Central memory CD8-positive, alpha-beta T cell (primary cell): Measurements from ENCODE around the gene LAMB2.

Source experiments
- ATAC-seq: fragments of 150-1000 bp; cut with Tn5 transposase; replicated peaks from 2 replicates; pipeline ENCODE4 v1.10.0; 2022; ENCODE audit warnings: mild to moderate bottlenecking, moderate FRiP score, moderate number of reproducible peaks; ENCODE audit not compliant: poor library complexity, severe bottlenecking; ENCODE audit errors: extremely low read depth
- DNase-seq, 2 donors: peaks; one replicate each; pipeline ENCODE4 v3.0.0; 2021; ENCODE audit warnings: low spot score in 2 of 2
- H3K27ac Mint-ChIP-seq: one replicate; pipeline ENCODE4 v1.8.0; 2022; ENCODE audit warnings: low read depth, mild to moderate bottlenecking, moderate library complexity, mixed read lengths
- H3K27me3 Mint-ChIP-seq: one replicate; pipeline ENCODE4 v1.8.0; 2022; ENCODE audit warnings: mixed read lengths
- H3K36me3 Mint-ChIP-seq: one replicate; pipeline ENCODE4 v1.8.0; 2022; ENCODE audit warnings: mild to moderate bottlenecking, moderate library complexity, mixed read lengths; ENCODE audit not compliant: insufficient read depth
- H3K4me1 Mint-ChIP-seq: one replicate; pipeline ENCODE4 v1.8.0; 2022; ENCODE audit warnings: mixed read lengths
- H3K4me3 Mint-ChIP-seq: one replicate; pipeline ENCODE4 v1.8.0; 2022; ENCODE audit warnings: mild to moderate bottlenecking, moderate library complexity, mixed read lengths
- H3K9me3 Mint-ChIP-seq: one replicate; pipeline ENCODE4 v1.8.0; 2022; ENCODE audit warnings: mixed read lengths

LAMB2 gene

DNA sequence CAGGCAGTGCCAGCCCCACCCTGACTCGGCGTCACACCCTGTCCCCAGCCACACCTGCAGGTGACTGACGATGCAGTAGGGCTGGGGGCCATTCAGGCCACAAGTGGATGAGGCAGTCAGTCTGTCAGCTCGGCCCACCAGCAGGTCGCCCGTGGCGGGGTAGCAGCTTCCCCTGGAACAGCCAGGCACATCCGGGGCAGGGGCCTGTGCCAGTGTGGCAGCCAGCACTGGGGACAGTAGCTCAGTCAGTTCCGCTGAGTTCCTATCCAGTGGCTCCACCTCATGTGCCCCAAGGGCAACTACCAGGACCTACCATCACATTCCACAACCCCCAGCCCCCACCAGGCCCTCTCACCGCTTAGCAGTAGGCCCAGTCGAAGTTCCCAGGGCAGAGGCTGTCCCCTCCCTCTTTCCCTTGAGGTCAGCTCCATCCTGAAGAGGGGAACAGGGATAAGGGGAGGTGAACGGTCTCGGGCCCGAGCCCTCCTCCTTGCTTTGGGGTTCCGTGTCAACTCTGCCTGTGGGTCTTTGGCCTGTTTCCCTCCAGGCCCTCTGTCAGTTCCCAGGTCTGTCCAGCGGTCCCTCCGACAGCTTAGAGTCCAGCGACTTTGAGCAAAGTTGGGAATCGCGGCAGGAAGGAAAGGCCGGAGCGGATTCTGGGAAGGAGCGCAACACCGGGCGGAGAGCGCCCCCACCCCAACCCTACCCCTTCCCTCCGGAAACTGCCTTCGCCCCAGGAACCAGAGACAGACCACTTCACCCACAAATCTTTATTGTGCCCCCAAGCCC, at the start of gene LAMB2:
LAMB2 (minus strand) TSS at position 614 of the 789 bp plus-strand sequence; CDS start at position 431, 183 bp downstream.
- H3K27ac Mint-ChIP-seq = no peak within 1 kb of the TSS

DNA sequence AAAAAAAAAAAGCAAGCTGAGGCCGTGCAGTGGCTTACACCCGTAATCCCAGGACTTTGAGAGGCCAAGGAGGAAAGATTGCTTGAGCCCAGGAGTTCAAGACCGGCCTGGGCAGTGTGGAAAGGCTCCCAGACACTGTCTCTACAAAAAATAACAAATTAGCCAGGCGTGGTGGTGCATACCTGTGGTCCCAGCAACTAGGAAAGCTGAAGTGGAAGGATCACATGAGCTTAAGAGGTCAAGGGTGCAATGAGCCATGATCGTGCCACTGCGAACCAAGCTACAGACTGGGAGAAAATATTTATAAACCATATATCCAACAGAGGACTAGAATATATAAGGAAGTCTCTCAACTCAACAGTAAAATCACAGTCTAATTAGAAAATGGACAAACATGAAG, 48.5 kb upstream of the LAMB2 start:
- Mint-ChIP-seq H3K9me3 (no peaks in the 10 kb centered on the region), H3K27ac (no peak overlapping the region), H3K4me3 (no peak overlapping the region), H3K27me3 (peaks cover 22% of the 10 kb centered on the region), H3K4me1 (no peaks in the 10 kb centered on the region), H3K36me3 (no peaks in the 10 kb centered on the region)
- ATAC-seq = no peak
- no peak for DNase-seq

More for the DNA sequence above, at the start of gene LAMB2:
- H3K4me1 Mint-ChIP-seq = no peaks in the 10 kb centered on the region
- H3K27me3 Mint-ChIP-seq = peaks cover 14% of the 10 kb centered on the region
- DNase-seq (no peak), ATAC-seq (no peak)
- no peak within 1 kb of the TSS for H3K4me3 Mint-ChIP-seq
- no peaks in the 10 kb centered on the region for H3K36me3 Mint-ChIP-seq
- H3K9me3 Mint-ChIP-seq = no peaks in the 10 kb centered on the region

DNA sequence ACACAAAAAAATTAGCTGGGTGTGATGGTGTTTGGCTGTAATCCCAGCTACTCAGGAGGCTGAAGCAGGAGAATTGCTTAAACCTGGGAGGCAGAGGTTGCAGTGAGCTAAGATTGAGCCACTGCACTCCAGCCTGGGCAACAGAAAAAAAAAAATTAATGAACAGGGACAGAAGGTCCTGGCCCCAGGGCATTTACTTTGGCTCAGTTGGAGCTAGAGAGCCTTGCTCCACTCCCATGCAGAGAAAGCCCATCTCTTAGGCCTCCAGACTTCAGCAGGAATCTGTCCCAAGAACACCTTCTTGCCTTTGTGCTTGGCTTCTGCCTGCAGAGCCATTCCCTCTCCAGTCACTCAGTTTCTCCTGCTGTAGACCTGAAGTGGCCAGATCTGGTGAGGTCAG, 47.3 kb upstream of the LAMB2 start:
- Mint-ChIP-seq H3K4me3 (no peak overlapping the region), H3K36me3 (peaks cover 1% of the 10 kb centered on the region), H3K4me1 (no peaks in the 10 kb centered on the region), H3K27me3 (peaks cover 22% of the 10 kb centered on the region), H3K9me3 (no peaks in the 10 kb centered on the region), H3K27ac (no peak overlapping the region)
- ATAC-seq (no peak), DNase-seq (no peak)

GRCh38 chr3:49177073-49177472, 44.2 kb upstream of the LAMB2 start:
- Mint-ChIP-seq H3K27me3 (peaks cover 22% of the 10 kb centered on the region), H3K4me1 (no peaks in the 10 kb centered on the region), H3K36me3 (peaks cover 1% of the 10 kb centered on the region), H3K4me3 (no peak overlapping the region), H3K27ac (no peak overlapping the region), H3K9me3 (no peaks in the 10 kb centered on the region)
- no peak for ATAC-seq
- DNase-seq = no peak

DNA sequence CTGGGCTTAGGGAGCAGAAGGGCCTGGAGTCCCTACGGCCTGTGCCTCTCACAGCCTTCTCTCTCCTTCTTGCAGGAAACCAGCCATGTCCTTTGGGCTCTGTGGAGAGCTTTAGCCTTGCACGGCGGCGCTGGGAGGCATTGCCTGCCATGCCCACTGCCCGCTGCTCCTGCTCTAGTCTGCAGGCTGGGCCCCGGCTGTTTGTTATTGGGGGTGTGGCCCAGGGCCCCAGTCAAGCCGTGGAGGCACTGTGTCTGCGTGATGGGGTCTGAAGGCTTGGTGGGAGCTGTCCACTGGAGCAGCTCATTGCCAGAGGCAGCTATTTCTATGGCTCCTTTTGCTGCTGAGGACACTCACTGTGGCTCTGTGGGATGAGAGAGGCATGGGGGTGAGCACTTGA, 42.7 kb upstream of the LAMB2 start:
- peaks cover 4% of the 10 kb centered on the region for H3K36me3 Mint-ChIP-seq
- H3K27me3 Mint-ChIP-seq = peaks cover 22% of the 10 kb centered on the region
- peaks cover 7% of the 10 kb centered on the region for H3K4me1 Mint-ChIP-seq
- H3K27ac Mint-ChIP-seq = no peak overlapping the region
- ATAC-seq (no peak), DNase-seq (no peak)
- H3K9me3 Mint-ChIP-seq = no peaks in the 10 kb centered on the region
- H3K4me3 Mint-ChIP-seq = no peak overlapping the region

DNA sequence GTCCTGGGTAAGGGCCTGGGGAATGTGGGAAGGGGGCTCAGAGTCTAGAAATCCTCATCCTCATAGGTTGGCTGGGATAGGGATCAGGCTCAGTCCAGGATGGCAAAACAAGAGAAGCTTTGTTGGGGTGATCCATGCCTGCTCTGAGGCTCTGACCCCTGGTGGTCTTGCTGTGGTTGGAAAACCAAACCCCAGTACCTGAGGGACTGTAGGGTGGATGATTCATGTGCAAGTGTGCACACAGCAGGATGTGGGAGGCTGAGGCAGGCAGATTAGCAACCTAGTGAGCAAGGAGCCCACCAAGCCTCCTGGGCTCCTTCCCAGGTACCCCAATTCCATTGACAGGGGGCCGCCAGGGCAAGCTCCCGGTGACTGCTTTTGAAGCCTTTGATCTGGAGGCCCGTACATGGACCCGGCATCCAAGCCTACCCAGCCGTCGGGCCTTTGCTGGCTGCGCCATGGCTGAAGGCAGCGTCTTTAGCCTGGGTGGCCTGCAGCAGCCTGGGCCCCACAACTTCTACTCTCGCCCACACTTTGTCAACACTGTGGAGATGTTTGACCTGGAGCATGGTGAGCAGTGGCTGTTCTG, 41.6 kb upstream of the LAMB2 start:
- Mint-ChIP-seq H3K4me1 (peaks cover 7% of the 10 kb centered on the region), H3K36me3 (peaks cover 4% of the 10 kb centered on the region), H3K27ac (peak overlapping the region; percentile 57), H3K9me3 (no peaks in the 10 kb centered on the region), H3K4me3 (no peak overlapping the region), H3K27me3 (peaks cover 17% of the 10 kb centered on the region)
- ATAC-seq (no peak), DNase-seq (no peak)

DNA sequence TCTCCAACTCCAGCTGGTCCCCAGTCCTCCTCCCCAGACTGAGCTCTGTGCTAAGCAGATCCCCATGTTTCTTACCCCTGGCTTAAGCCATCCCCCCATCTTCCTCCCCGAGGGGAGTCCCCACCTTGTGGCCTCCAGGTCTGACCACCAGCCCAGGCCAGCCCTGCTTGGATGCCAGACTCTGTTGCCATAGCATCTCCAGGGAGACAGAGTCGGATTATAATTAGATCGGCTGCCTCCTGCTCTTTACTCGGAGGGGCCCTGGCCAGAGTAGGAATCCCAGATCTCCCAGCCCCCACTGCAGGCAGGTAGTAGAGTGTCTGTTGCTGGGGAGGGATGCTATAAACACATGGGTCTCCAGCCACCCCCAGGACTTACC, 40.9 kb upstream of the LAMB2 start:
- Mint-ChIP-seq H3K4me1 (peaks cover 7% of the 10 kb centered on the region), H3K9me3 (no peaks in the 10 kb centered on the region), H3K4me3 (no peak overlapping the region), H3K36me3 (peaks cover 4% of the 10 kb centered on the region), H3K27me3 (peaks cover 10% of the 10 kb centered on the region), H3K27ac (peak overlapping the region; percentile 57)
- no peak for DNase-seq
- ATAC-seq = no peak

DNA sequence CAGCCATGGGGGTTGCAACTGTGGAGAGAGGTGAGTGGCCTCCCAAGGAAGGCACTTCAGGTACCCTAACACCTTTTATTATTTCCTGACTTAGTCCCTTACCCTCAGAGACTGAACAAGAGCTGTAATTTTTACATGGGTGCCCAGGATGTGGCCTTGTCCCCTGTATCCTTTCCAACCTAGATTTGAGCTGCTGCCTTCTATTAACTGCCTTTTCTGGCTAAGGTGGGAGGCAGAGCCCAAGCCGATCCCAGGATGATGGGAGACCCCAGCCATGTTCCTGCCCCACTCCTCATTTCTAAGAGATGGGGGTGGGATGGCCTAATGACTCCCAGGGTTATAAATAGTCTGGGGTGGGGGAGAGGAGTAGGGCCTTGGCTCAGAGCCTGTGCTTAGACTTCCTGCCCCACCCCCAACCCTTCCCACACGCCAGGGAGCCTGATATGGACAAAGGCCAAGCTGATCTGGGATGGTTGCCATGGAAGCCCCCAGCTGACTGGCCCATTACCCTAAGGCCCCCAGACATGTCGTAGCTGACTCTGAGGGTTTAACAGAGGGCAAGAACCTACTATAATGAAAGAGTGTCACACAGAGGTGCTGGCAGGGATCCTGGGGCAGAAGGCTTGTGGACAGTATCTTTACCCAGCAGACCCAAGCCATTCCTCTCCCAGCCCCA, 40.4 kb upstream of the LAMB2 start:
- H3K4me1 Mint-ChIP-seq = peaks cover 7% of the 10 kb centered on the region
- DNase-seq (no peak), ATAC-seq (no peak)
- H3K36me3 Mint-ChIP-seq = peaks cover 4% of the 10 kb centered on the region
- H3K9me3 Mint-ChIP-seq = no peaks in the 10 kb centered on the region
- H3K27me3 Mint-ChIP-seq = peaks cover 4% of the 10 kb centered on the region
- no peak overlapping the region for H3K27ac Mint-ChIP-seq
- H3K4me3 Mint-ChIP-seq = no peak overlapping the region

- no peaks in the 10 kb centered on the region for H3K27me3 Mint-ChIP-seq
- no peak overlapping the region for H3K27ac Mint-ChIP-seq
- H3K4me3 Mint-ChIP-seq = peak overlapping the region; percentile 78
- peaks cover 4% of the 10 kb centered on the region for H3K36me3 Mint-ChIP-seq
- peaks cover 7% of the 10 kb centered on the region for H3K4me1 Mint-ChIP-seq
- no peaks in the 10 kb centered on the region for H3K9me3 Mint-ChIP-seq
- ATAC-seq = no peak
- no peak for DNase-seq
Measured at GRCh38 chr3:49172551-49173041, 39.7 kb upstream of the LAMB2 start.

GRCh38 chr3:49171775-49172500, 39.1 kb upstream of the LAMB2 start:
- Mint-ChIP-seq H3K4me1 (peaks cover 7% of the 10 kb centered on the region), H3K36me3 (peaks cover 4% of the 10 kb centered on the region), H3K9me3 (no peaks in the 10 kb centered on the region), H3K4me3 (peak overlapping the region; percentile 78), H3K27me3 (no peaks in the 10 kb centered on the region), H3K27ac (no peak overlapping the region)
- no peak for ATAC-seq
- DNase-seq = no peak

- H3K27ac Mint-ChIP-seq = no peak within 1 kb of the TSS
- DNase-seq = peak; percentile 68 to 83
- peak; percentile 81 for ATAC-seq
- peak within 1 kb of the TSS; percentile 78 for H3K4me3 Mint-ChIP-seq
- no peaks in the 10 kb centered on the region for H3K27me3 Mint-ChIP-seq
- no peaks in the 10 kb centered on the region for H3K9me3 Mint-ChIP-seq
- H3K4me1 Mint-ChIP-seq = peaks cover 12% of the 10 kb centered on the region
- peaks cover 6% of the 10 kb centered on the region for H3K36me3 Mint-ChIP-seq
Measured at GRCh38 chr3:49171119-49171774, 38.4 kb upstream of the LAMB2 start, which contains the start of gene KLHDC8B. KLHDC8B (plus strand) TSS chr3:49171598; CDS start chr3:49172770, 1,172 bp downstream.

- peaks cover 6% of the 10 kb centered on the region for H3K36me3 Mint-ChIP-seq
- no peaks in the 10 kb centered on the region for H3K27me3 Mint-ChIP-seq
- peak overlapping the region; percentile 78 for H3K4me3 Mint-ChIP-seq
- DNase-seq = no peak
- no peak for ATAC-seq
- no peak overlapping the region for H3K27ac Mint-ChIP-seq
- peaks cover 14% of the 10 kb centered on the region for H3K4me1 Mint-ChIP-seq
- no peaks in the 10 kb centered on the region for H3K9me3 Mint-ChIP-seq
Measured at GRCh38 chr3:49170744-49171118, 37.9 kb upstream of the LAMB2 start.
